Keratinocyte (primary cell): ENCODE results near the gene SORBS1. TPM values are rescaled to one million over a fixed set of nuclear protein-coding genes. Genes with fewer than 3 reads are reported as not detected.

ENCODE experiments used
- DNase-seq: peaks from one replicate; pipeline ENCODE4 v3.0.0-alpha.2; 2011; ENCODE audit warnings: low read depth, missing footprints, low spot score
- FAIRE-seq: peaks from 2 replicates; lab custom pipeline; 2011; peaks lifted over from hg19 to GRCh38; lab: Jason Lieb, UNC
- H2AFZ ChIP-seq: 2 replicates; pipeline ENCODE4 v1.6.0; 2012; ENCODE audit warnings: low read length, control low read depth, inconsistent platforms; ENCODE audit not compliant: control insufficient read depth
- H3K27ac ChIP-seq: 2 replicates; pipeline ENCODE4 v1.5.1; 2011; ENCODE audit warnings: low read length; ENCODE audit not compliant: control insufficient read depth, insufficient read depth
- H3K27me3 ChIP-seq: 3 replicates; pipeline ENCODE4 v1.6.0; 2011; ENCODE audit warnings: low read length; ENCODE audit not compliant: control insufficient read depth, insufficient read depth; ENCODE audit errors: extremely low read depth
- H3K36me3 ChIP-seq, 2 experiments: 2 replicates in 1 of 2; 3 replicates in 1 of 2; pipeline ENCODE4 v1.5.1; 2011; ENCODE audit warnings: low read length in 2 of 2, mild to moderate bottlenecking in 1 of 2; ENCODE audit not compliant: control insufficient read depth in 2 of 2, insufficient read depth in 2 of 2; ENCODE audit errors: extremely low read depth in 1 of 2
- H3K4me1 ChIP-seq: 3 replicates; pipeline ENCODE4 v1.5.1; 2011; ENCODE audit warnings: low read length; ENCODE audit not compliant: control insufficient read depth, insufficient read depth; ENCODE audit errors: extremely low read depth
- H3K4me2 ChIP-seq: 3 replicates; pipeline ENCODE4 v1.6.0; 2011; ENCODE audit warnings: low read depth, low read length; ENCODE audit not compliant: control insufficient read depth, insufficient read depth; ENCODE audit errors: extremely low read depth
- H3K4me3 ChIP-seq, 3 experiments: fragments of 200-600 bp in 1 of 3; sonication (generic) in 1 of 3; 2 replicates in 2 of 3; 3 replicates in 1 of 3; pipeline ENCODE4 v1.5.1; 2011 to 2016; ENCODE audit warnings: low read length in 3 of 3, mild to moderate bottlenecking in 3 of 3, control low read depth in 2 of 3, inconsistent platforms in 1 of 3, low read depth in 1 of 3, mixed read lengths in 1 of 3, mixed run types in 1 of 3, moderate library complexity in 1 of 3; ENCODE audit not compliant: control insufficient read depth in 2 of 3, insufficient read depth in 2 of 3; ENCODE audit errors: extremely low read depth in 1 of 3
- H3K79me2 ChIP-seq: 2 replicates; pipeline ENCODE4 v1.6.0; 2012; ENCODE audit warnings: low read length; ENCODE audit not compliant: control insufficient read depth, insufficient read depth
- H3K9ac ChIP-seq: 3 replicates; pipeline ENCODE4 v1.6.0; 2011; ENCODE audit warnings: low read length; ENCODE audit not compliant: control insufficient read depth, insufficient read depth; ENCODE audit errors: extremely low read depth
- H3K9me1 ChIP-seq: 3 replicates; pipeline ENCODE4 v1.6.0; 2011; ENCODE audit warnings: low read length; ENCODE audit not compliant: control insufficient read depth, insufficient read depth; ENCODE audit errors: extremely low read depth
- H3K9me3 ChIP-seq: 2 replicates; pipeline ENCODE4 v1.5.1; 2012; ENCODE audit warnings: low read depth, low read length; ENCODE audit not compliant: control insufficient read depth
- H4K20me1 ChIP-seq: 3 replicates; pipeline ENCODE4 v1.6.0; 2011; ENCODE audit warnings: low read length; ENCODE audit not compliant: control insufficient read depth, insufficient read depth; ENCODE audit errors: extremely low read depth
- EZH2 ChIP-seq: IDR thresholded peaks from one replicate; pipeline ENCODE4 v1.6.1; 2012; ENCODE audit warnings: inconsistent platforms, mild to moderate bottlenecking, low read length, moderate library complexity
- dilution Hi-C: fragments of 300-500 bp; cut with MboI; formaldehyde crosslinking; loops from one replicate; pipeline ENCODE4 v1.7.0; 2020; ENCODE audit warnings: low sequenced_read_pairs; ENCODE audit not compliant: extremely low pct_ligation_motif_present
- polyA plus RNA-seq, 5 experiments: library from polyadenylated mRNA; depleted of rRNA in 3 of 5; stranded (reverse) in 3 of 5; stranded (forward) in 1 of 5; unstranded in 1 of 5; fragments of >200 nt; gene quantifications; 1 replicate in 1 of 5; 2 replicates in 3 of 5; 3 replicates in 1 of 5; pipeline versions ENCODE4 v1.2.1 to v1.2.3, GENCODE V29; 2011 to 2012; ENCODE audit warnings: missing spikeins in 2 of 5, low read depth in 1 of 5, low replicate concordance in 1 of 5
- TF ChIP-seq, protein P1 (sequence below), 3 experiments: IDR thresholded peaks in 1 of 3; conservative IDR thresholded peaks in 1 of 3; optimal IDR thresholded peaks in 1 of 3; 2 replicates in 2 of 3; 3 replicates in 1 of 3; pipeline versions ENCODE3 to v1.5.1; 2011; ENCODE audit warnings: low read length in 3 of 3, mild to moderate bottlenecking in 3 of 3, moderate library complexity in 2 of 3, control low read depth in 1 of 3, inconsistent platforms in 1 of 3; ENCODE audit not compliant: insufficient read depth in 2 of 3; ENCODE audit errors: extremely low read depth in 1 of 3

Gene SORBS1
- polyA plus RNA-seq, 1 donor (not counting 4 experiments of a cell fraction or from before 2014, with no cell fraction given), result 0.42 TPM

DNA sequence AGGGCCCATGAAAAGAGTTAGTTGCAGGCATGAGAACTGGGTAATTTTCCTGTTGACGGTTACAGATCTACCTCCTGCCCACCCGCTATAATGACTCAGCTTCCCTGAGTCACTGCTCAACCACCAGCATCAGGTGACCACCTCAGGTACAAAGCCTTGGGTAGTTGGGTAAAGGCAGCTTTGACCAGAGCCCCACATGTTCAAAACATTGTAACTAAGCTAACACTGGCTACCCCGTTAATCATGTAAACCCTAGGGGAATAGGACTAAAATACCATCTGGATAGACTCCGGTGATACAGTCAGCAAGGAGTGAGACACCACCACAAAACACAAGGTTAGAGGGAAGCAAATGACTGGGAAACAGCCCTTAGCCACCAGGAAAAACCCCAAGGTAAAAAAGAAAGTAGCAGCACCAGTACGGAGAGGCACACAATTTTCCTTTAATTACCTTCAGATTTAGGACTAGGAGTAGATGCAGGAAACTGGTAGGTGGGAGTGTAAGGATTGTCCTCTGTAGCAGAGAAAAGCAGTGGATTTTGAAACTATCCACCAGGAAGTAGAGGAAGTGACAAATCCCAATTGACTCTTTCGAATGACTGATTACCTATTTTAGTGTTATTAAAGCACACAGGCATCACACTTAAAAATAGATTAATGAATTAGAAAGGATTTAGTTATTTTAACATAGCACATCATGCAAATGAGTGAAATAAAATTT is 166.8 kb downstream of the SORBS1 start:
- Histone ChIP-seq H3K9me3 (no peaks in the 10 kb centered on the region), H3K4me1 (peaks cover 16% of the 10 kb centered on the region), H3K79me2 (no peaks in the 10 kb centered on the region), H3K27me3 (no peaks in the 10 kb centered on the region), H3K27ac (peak overlapping the region; percentile 88), H3K9ac (peak overlapping the region; percentile 71), H3K36me3 (no peaks in the 10 kb centered on the region), H3K4me2 (peak overlapping the region; percentile 87), H2AFZ (peak overlapping the region; percentile 90), H3K9me1 (no peaks in the 10 kb centered on the region), H3K4me3 (peak overlapping the region; percentile 20 to 73 (median 48)), H4K20me1 (no peaks in the 10 kb centered on the region)
- TF ChIP-seq EZH2, result no peak
- TF ChIP-seq, protein P1, sequence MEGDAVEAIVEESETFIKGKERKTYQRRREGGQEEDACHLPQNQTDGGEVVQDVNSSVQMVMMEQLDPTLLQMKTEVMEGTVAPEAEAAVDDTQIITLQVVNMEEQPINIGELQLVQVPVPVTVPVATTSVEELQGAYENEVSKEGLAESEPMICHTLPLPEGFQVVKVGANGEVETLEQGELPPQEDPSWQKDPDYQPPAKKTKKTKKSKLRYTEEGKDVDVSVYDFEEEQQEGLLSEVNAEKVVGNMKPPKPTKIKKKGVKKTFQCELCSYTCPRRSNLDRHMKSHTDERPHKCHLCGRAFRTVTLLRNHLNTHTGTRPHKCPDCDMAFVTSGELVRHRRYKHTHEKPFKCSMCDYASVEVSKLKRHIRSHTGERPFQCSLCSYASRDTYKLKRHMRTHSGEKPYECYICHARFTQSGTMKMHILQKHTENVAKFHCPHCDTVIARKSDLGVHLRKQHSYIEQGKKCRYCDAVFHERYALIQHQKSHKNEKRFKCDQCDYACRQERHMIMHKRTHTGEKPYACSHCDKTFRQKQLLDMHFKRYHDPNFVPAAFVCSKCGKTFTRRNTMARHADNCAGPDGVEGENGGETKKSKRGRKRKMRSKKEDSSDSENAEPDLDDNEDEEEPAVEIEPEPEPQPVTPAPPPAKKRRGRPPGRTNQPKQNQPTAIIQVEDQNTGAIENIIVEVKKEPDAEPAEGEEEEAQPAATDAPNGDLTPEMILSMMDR (optimal IDR thresholded peaks at IDR 0.05 in 1 of 3, IDR thresholded peaks at IDR 0.05 in 1 of 3, conservative IDR thresholded peaks at IDR 0.05 in 1 of 3; ENCODE audit: extremely low read depth in 1 of 3, insufficient read depth in 2 of 3, low read length in 3 of 3), result no peak
- FAIRE-seq (peak; percentile 91), DNase-seq (peak; percentile 88)
- dilution Hi-C loops, result no loop called here

DNA sequence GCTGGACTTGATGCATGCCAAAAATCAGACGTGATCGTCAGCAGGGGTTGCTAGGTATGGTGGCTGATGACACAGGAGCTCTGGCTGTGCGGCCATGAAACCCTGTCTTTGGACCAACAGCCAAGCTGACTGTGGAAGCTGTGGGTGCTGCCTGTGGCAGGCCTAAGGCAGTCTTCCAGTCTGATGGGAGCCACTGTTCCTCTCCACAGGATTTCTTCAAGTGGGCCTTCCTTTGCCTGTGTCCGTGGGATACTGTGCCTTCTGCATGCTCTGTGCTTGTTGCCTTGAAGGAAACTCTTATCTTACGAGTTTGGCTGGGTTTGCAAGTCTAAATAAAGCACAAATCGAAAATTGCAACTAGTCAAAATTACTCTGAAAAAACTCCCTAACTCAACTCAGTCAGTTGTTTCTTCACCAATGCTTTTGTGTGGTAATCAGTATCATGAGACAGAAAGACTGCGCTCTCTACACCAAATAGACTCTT is 168.4 kb downstream of the SORBS1 start:
- no peaks in the 10 kb centered on the region for H4K20me1 ChIP-seq
- H3K4me1 ChIP-seq, result peaks cover 16% of the 10 kb centered on the region
- H2AFZ ChIP-seq, result no peak overlapping the region
- H3K4me2 ChIP-seq, result no peak overlapping the region
- H3K79me2 ChIP-seq, result no peaks in the 10 kb centered on the region
- H3K27me3 ChIP-seq, result no peaks in the 10 kb centered on the region
- FAIRE-seq, result no peak
- no peaks in the 10 kb centered on the region for H3K36me3 ChIP-seq
- H3K27ac ChIP-seq, result no peak overlapping the region
- H3K9ac ChIP-seq, result no peak overlapping the region
- no peak for DNase-seq
- H3K9me1 ChIP-seq, result no peaks in the 10 kb centered on the region
- no peak overlapping the region for H3K4me3 ChIP-seq
- dilution Hi-C loops, result no loop called here
- H3K9me3 ChIP-seq, result no peaks in the 10 kb centered on the region
- no peak for TF ChIP-seq EZH2
- TF ChIP-seq, protein P1 (optimal IDR thresholded peaks at IDR 0.05 in 1 of 3, IDR thresholded peaks at IDR 0.05 in 1 of 3, conservative IDR thresholded peaks at IDR 0.05 in 1 of 3; ENCODE audit: extremely low read depth in 1 of 3, insufficient read depth in 2 of 3, low read length in 3 of 3), result no peak
